Measurements from ENCODE around the gene SHLD1. TPM values are rescaled to one million over a fixed set of nuclear protein-coding genes. Genes with fewer than 3 reads are reported as not detected.

The SHLD1 gene
- total and polyA plus RNA-seq, 2 experiments from 2014 or later: 1.4 to 15.0 TPM

- Mint-ChIP-seq H3K9me3 (no peaks in the 10 kb centered on the region), H3K36me3 (ENCODE audit: low read depth) (no peaks in the 10 kb centered on the region; the same call in 2 of the 3 replicates), H3K4me1 (peaks cover 4% of the 10 kb centered on the region), H3K4me3 (no peak overlapping the region), H3K27ac (no peak overlapping the region), H3K27me3 (ENCODE audit: insufficient read depth, low read depth, poor library complexity) (no peaks in the 10 kb centered on the region)
- Histone ChIP-seq H2AFZ (no peak overlapping the region), H3K4me2 (no peak overlapping the region), H3K4me1 (ENCODE audit: insufficient read depth) (no peaks in the 10 kb centered on the region), H3K27ac (ENCODE audit: low read depth) (no peak overlapping the region), H3K79me2 (replicated peaks; ENCODE audit: insufficient read depth) (no peaks in the 10 kb centered on the region), H3K9me2 (ENCODE audit: insufficient read depth) (no peaks in the 10 kb centered on the region), H3K4me3 (no peak overlapping the region), H3K36me3 (ENCODE audit: insufficient read depth) (no peaks in the 10 kb centered on the region), H3F3A (replicated peaks; ENCODE audit: low read depth) (no peaks in the 10 kb centered on the region), H3K27me3 (ENCODE audit: insufficient read depth) (no peaks in the 10 kb centered on the region), H4K20me1 (replicated peaks; ENCODE audit: insufficient read depth) (no peaks in the 10 kb centered on the region)
- DNase-seq (ENCODE audit: low spot score) (no peak), ATAC-seq (no peak)
- TF ChIP-seq POLR2AphosphoS5 (IDR thresholded peaks at IDR 0.05; ENCODE audit: low read depth): no peak
- no peak for TF ChIP-seq EZH2phosphoT487 (IDR thresholded peaks at IDR 0.05; ENCODE audit: unreplicated experiment)
- TF ChIP-seq ZNF114 (CRISPR knock-in tag; IDR thresholded peaks at IDR 0.05): no peak
- no peak for TF ChIP-seq ETS1 (IDR thresholded peaks at IDR 0.05)
- TF ChIP-seq REST (IDR thresholded peaks at IDR 0.05; ENCODE audit: unreplicated experiment): no peak
- TF ChIP-seq ZNF462 (CRISPR knock-in tag; IDR thresholded peaks at IDR 0.05): no peak
- TF ChIP-seq JUNB (IDR thresholded peaks at IDR 0.05; ENCODE audit: unreplicated experiment): no peak
- no peak for TF ChIP-seq STAT1 (IDR thresholded peaks at IDR 0.05; ENCODE audit: unreplicated experiment)
- no peak for TF ChIP-seq NANOG (IDR thresholded peaks at IDR 0.05; ENCODE audit: borderline replicate concordance)
- no peak for TF ChIP-seq EZH2 (IDR thresholded peaks at IDR 0.05; ENCODE audit: low read depth, unreplicated experiment)
- no peak for TF ChIP-seq CTCF (conservative IDR thresholded peaks at IDR 0.05; ENCODE audit: low read depth in 2 of 2)
- no peak for TF ChIP-seq CREB1 (CRISPR knock-in tag; IDR thresholded peaks at IDR 0.05; ENCODE audit: low read depth)
- TF ChIP-seq ZNF331 (CRISPR knock-in tag; IDR thresholded peaks at IDR 0.05; ENCODE audit: low read depth): no peak
Measured at GRCh38 chr20:5831539-5832237, 81.5 kb downstream of the SHLD1 start.
